ENCODE results near the gene RBP5.

RBP5 gene

DNA sequence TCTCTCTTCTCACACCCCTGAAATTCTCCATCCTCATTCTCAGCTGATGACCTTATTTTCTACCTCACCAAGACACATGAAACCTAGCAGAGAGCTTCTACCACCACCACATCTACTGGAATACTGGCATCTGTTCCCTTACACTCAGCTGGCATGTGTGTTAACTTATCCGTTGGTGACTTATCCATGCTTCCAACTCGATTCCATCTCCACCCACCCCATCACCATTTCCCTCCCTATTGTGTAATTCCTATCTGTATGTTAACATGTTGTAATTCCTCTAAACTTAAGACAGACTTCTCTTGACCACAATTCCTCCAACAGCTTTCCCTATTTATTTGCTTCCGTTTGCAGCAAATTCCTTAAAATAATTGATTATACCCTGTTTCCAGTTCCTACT is 52.8 kb downstream of the RBP5 start:
- no peaks in the 10 kb centered on the region for H3K36me3 ChIP-seq (ENCODE audit: control insufficient read depth, insufficient read depth, low read length)
- no peaks in the 10 kb centered on the region for H3K27me3 ChIP-seq (replicated peaks; ENCODE audit: control insufficient read depth, insufficient read depth, low read length)
- TF ChIP-seq, protein P1, sequence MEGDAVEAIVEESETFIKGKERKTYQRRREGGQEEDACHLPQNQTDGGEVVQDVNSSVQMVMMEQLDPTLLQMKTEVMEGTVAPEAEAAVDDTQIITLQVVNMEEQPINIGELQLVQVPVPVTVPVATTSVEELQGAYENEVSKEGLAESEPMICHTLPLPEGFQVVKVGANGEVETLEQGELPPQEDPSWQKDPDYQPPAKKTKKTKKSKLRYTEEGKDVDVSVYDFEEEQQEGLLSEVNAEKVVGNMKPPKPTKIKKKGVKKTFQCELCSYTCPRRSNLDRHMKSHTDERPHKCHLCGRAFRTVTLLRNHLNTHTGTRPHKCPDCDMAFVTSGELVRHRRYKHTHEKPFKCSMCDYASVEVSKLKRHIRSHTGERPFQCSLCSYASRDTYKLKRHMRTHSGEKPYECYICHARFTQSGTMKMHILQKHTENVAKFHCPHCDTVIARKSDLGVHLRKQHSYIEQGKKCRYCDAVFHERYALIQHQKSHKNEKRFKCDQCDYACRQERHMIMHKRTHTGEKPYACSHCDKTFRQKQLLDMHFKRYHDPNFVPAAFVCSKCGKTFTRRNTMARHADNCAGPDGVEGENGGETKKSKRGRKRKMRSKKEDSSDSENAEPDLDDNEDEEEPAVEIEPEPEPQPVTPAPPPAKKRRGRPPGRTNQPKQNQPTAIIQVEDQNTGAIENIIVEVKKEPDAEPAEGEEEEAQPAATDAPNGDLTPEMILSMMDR (IDR thresholded peaks at IDR 0.05; ENCODE audit: insufficient read depth, low read length, poor library complexity, severe bottlenecking): no peak
- DNase-seq (ENCODE audit: extremely low read depth, insufficient read length): no peak
- H3K4me3 ChIP-seq (replicated peaks; ENCODE audit: low read depth, low read length): no peak overlapping the region

DNA sequence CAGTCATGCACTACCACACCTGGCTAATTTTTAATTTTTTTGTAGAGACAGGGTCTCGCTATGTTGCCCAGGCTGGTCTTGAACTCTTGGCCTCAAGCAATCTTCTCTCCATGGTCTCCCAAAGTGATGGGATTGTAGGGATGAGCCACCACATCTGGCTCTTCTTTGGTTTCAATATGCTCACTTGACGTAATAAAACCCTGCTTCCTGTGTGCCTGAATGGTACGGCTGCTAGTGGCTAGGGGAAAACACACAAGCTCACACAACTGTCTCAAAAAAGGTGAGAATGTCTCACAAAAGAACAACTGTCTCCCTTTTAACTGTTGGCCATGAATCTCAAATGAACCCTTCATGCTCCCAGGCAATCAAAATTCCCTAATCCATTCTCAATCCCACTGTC is 53.2 kb downstream of the RBP5 start:
- TF ChIP-seq, protein P1 (IDR thresholded peaks at IDR 0.05; ENCODE audit: insufficient read depth, low read length, poor library complexity, severe bottlenecking): no peak
- Histone ChIP-seq H3K27me3 (replicated peaks; ENCODE audit: control insufficient read depth, insufficient read depth, low read length) (no peaks in the 10 kb centered on the region), H3K4me3 (replicated peaks; ENCODE audit: low read depth, low read length) (no peak overlapping the region), H3K36me3 (ENCODE audit: control insufficient read depth, insufficient read depth, low read length) (no peaks in the 10 kb centered on the region)
- no peak for DNase-seq (ENCODE audit: extremely low read depth, insufficient read length)

DNA sequence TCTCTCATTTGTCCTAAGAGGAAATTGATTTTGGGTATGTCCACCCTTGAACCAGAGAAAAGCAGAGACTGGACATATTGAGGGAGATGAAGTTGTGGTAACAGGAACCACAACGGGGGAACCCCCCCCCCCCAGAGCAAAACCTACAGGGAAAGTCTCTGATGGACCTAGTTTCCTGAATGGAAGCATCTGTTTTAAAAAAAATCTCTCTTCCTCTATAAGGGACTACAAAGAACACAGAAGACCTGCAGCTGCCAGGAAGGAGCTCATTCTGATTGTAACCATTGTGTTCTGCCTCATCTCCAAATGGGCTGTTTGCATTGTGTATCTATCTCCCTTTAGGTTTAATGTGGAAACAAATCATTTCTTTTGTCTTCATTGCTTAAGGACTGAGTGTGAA is 54.7 kb downstream of the RBP5 start:
- Histone ChIP-seq H3K27me3 (replicated peaks; ENCODE audit: control insufficient read depth, insufficient read depth, low read length) (no peaks in the 10 kb centered on the region; the same call in 1 of the 2 replicates), H3K36me3 (ENCODE audit: control insufficient read depth, insufficient read depth, low read length) (no peaks in the 10 kb centered on the region), H3K4me3 (replicated peaks; ENCODE audit: low read depth, low read length) (no peak overlapping the region)
- TF ChIP-seq, protein P1 (IDR thresholded peaks at IDR 0.05; ENCODE audit: insufficient read depth, low read length, poor library complexity, severe bottlenecking): no peak
- DNase-seq (ENCODE audit: extremely low read depth, insufficient read length): no peak
